ENCODE data around the gene AKAP7. TPM values are rescaled to one million over a fixed set of nuclear protein-coding genes. Genes with fewer than 3 reads are reported as not detected.

AKAP7 gene
- polyA plus RNA-seq, 1 donor (not counting 4 experiments of a cell fraction or from before 2014, with no cell fraction given), result 1.7 TPM

DNA sequence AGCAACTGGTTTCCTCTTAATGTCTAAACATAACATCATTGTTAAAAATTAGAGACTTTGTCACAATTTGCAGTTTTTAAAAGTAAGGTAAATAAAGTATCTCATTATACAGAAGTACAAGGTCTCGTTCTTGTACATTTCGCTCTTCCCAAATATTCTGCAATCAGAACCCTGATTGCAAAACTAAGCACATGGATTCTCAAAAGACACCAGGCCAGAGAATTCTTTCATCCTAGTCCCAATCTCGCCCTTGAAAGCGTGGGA, 355 bp upstream of the AKAP7 start:
- dilution Hi-C loops (cut with MboI; ENCODE audit: extremely low pct_ligation_motif_present, low sequenced_read_pairs), result no loop called here
- H4K20me1 ChIP-seq (ENCODE audit: control insufficient read depth, extremely low read depth, insufficient read depth, low read length), result no peaks in the 10 kb centered on the region
- H3K9me3 ChIP-seq (ENCODE audit: control insufficient read depth, low read depth, low read length), result no peaks in the 10 kb centered on the region
- TF ChIP-seq, protein P1, sequence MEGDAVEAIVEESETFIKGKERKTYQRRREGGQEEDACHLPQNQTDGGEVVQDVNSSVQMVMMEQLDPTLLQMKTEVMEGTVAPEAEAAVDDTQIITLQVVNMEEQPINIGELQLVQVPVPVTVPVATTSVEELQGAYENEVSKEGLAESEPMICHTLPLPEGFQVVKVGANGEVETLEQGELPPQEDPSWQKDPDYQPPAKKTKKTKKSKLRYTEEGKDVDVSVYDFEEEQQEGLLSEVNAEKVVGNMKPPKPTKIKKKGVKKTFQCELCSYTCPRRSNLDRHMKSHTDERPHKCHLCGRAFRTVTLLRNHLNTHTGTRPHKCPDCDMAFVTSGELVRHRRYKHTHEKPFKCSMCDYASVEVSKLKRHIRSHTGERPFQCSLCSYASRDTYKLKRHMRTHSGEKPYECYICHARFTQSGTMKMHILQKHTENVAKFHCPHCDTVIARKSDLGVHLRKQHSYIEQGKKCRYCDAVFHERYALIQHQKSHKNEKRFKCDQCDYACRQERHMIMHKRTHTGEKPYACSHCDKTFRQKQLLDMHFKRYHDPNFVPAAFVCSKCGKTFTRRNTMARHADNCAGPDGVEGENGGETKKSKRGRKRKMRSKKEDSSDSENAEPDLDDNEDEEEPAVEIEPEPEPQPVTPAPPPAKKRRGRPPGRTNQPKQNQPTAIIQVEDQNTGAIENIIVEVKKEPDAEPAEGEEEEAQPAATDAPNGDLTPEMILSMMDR (optimal IDR thresholded peaks at IDR 0.05 in 1 of 3, IDR thresholded peaks at IDR 0.05 in 1 of 3, conservative IDR thresholded peaks at IDR 0.05 in 1 of 3; ENCODE audit: extremely low read depth in 1 of 3, insufficient read depth in 2 of 3, low read length in 3 of 3), result no peak
- no peak for TF ChIP-seq EZH2 (IDR thresholded peaks at IDR 0.05; ENCODE audit: low read length)
- H3K9me1 ChIP-seq (ENCODE audit: control insufficient read depth, extremely low read depth, insufficient read depth, low read length), result no peaks in the 10 kb centered on the region
- no peak for DNase-seq (ENCODE audit: low read depth, low spot score)
- peak overlapping the region; percentile 50 for H3K27ac ChIP-seq (ENCODE audit: control insufficient read depth, insufficient read depth, low read length)
- H3K36me3 ChIP-seq (ENCODE audit: control insufficient read depth in 2 of 2, extremely low read depth in 1 of 2, insufficient read depth in 2 of 2, low read length in 2 of 2), result no peaks in the 10 kb centered on the region
- H3K4me3 ChIP-seq (ENCODE audit: control insufficient read depth in 2 of 3, extremely low read depth in 1 of 3, insufficient read depth in 2 of 3, low read depth in 1 of 3, low read length in 3 of 3), result peak overlapping the region; percentile 53 to 71 (median 69)
- H3K27me3 ChIP-seq (ENCODE audit: control insufficient read depth, extremely low read depth, insufficient read depth, low read length), result no peaks in the 10 kb centered on the region
- peaks cover under 1% of the 10 kb centered on the region for H3K4me1 ChIP-seq (ENCODE audit: control insufficient read depth, extremely low read depth, insufficient read depth, low read length)
- no peaks in the 10 kb centered on the region for H3K79me2 ChIP-seq (ENCODE audit: control insufficient read depth, insufficient read depth, low read length)
- FAIRE-seq, result no peak
- H3K4me2 ChIP-seq (ENCODE audit: control insufficient read depth, extremely low read depth, insufficient read depth, low read depth, low read length), result peak overlapping the region; percentile 77
- H3K9ac ChIP-seq (ENCODE audit: control insufficient read depth, extremely low read depth, insufficient read depth, low read length), result peak overlapping the region; percentile 79
- peak overlapping the region; percentile 94 for H2AFZ ChIP-seq (ENCODE audit: control insufficient read depth, low read length)

DNA sequence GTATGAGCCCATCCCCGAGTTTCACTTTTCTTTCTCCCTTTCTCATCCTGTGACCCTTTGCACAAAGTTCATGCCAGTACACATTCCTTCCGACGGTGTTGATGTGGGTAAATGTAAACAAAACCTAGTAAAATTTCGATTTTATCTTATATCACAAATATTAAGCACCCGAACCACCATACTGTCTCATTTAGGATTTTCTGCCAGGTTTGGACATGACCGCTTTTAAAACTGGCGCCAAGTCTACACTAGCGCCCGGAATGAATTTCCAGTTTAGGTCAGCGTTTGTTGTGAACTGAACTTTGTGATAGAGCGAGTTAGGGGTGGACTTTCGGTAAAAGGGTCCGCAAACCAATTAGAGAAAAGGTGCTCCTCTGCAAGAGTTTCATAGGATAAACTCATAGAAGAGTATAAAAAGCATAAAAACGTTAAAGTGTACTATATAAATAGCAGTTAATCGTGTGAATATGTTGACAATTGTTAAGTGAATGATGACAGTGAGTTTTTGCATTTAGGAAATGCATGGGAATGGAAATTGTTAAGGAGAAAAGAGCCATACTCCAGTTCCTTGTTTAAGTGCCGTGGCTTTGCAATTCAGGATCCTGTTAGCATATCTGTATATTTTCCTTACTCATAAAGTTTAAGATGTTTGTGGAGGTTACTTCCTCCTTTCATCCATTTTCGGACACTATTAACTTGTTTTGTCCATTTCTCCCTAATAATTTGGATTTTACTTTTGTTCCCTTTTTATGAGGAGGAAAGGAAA, 937 bp downstream of the AKAP7 start:
- Histone ChIP-seq H3K4me3 (ENCODE audit: control insufficient read depth in 2 of 3, extremely low read depth in 1 of 3, insufficient read depth in 2 of 3, low read depth in 1 of 3, low read length in 3 of 3) (peak overlapping the region; percentile 53 to 82 (median 58)), H3K9me1 (ENCODE audit: control insufficient read depth, extremely low read depth, insufficient read depth, low read length) (no peaks in the 10 kb centered on the region), H3K27me3 (ENCODE audit: control insufficient read depth, extremely low read depth, insufficient read depth, low read length) (no peaks in the 10 kb centered on the region), H2AFZ (ENCODE audit: control insufficient read depth, low read length) (peak overlapping the region; percentile 89), H3K9ac (ENCODE audit: control insufficient read depth, extremely low read depth, insufficient read depth, low read length) (peak overlapping the region; percentile 79), H4K20me1 (ENCODE audit: control insufficient read depth, extremely low read depth, insufficient read depth, low read length) (no peaks in the 10 kb centered on the region), H3K27ac (ENCODE audit: control insufficient read depth, insufficient read depth, low read length) (peak overlapping the region; percentile 42), H3K79me2 (ENCODE audit: control insufficient read depth, insufficient read depth, low read length) (no peaks in the 10 kb centered on the region), H3K9me3 (ENCODE audit: control insufficient read depth, low read depth, low read length) (no peaks in the 10 kb centered on the region), H3K36me3 (ENCODE audit: control insufficient read depth in 2 of 2, extremely low read depth in 1 of 2, insufficient read depth in 2 of 2, low read length in 2 of 2) (no peaks in the 10 kb centered on the region), H3K4me1 (ENCODE audit: control insufficient read depth, extremely low read depth, insufficient read depth, low read length) (no peaks in the 10 kb centered on the region), H3K4me2 (ENCODE audit: control insufficient read depth, extremely low read depth, insufficient read depth, low read depth, low read length) (peak overlapping the region; percentile 77)
- no peak for TF ChIP-seq EZH2 (IDR thresholded peaks at IDR 0.05; ENCODE audit: low read length)
- TF ChIP-seq, protein P1 (optimal IDR thresholded peaks at IDR 0.05 in 1 of 3, IDR thresholded peaks at IDR 0.05 in 1 of 3, conservative IDR thresholded peaks at IDR 0.05 in 1 of 3; ENCODE audit: extremely low read depth in 1 of 3, insufficient read depth in 2 of 3, low read length in 3 of 3), result no peak
- DNase-seq (ENCODE audit: low read depth, low spot score) (no peak), FAIRE-seq (no peak)
- dilution Hi-C loops (cut with MboI; ENCODE audit: extremely low pct_ligation_motif_present, low sequenced_read_pairs), result no loop called here
